Transverse colon (tissue), 4 donors: ENCODE data around the gene DCDC2C.

Experiments used
- EP300 ChIP-seq: sonication (generic); formaldehyde crosslinking; IDR thresholded peaks from one replicate; pipeline ENCODE4 v1.6.1; 2017; ENCODE audit warnings: antibody characterized with exemption, low read depth
- POLR2A ChIP-seq: fragments of 450-650 bp; IDR thresholded peaks from one replicate; pipeline ENCODE4 v1.6.1; 2016; ENCODE audit warnings: antibody characterized with exemption, mild to moderate bottlenecking, moderate library complexity
- POLR2AphosphoS5 ChIP-seq, 3 donors: sonication (generic); formaldehyde crosslinking; IDR thresholded peaks; one replicate each; pipeline ENCODE4 v1.6.1; 2016; ENCODE audit warnings: antibody characterized with exemption in 3 of 3
- TF ChIP-seq, protein P1 (sequence below), 5 experiments: fragments of 200-600 bp in 3 of 5; fragments of 450-650 bp in 2 of 5; sonication (generic) in 3 of 5; IDR thresholded peaks; 1 replicate in 2 of 5; 2 replicates in 3 of 5; pipeline ENCODE4 v1.5.1; 2016 to 2017; ENCODE audit warnings: antibody characterized with exemption in 5 of 5, inconsistent platforms in 3 of 5, mild to moderate bottlenecking in 2 of 5, moderate library complexity in 1 of 5

DNA sequence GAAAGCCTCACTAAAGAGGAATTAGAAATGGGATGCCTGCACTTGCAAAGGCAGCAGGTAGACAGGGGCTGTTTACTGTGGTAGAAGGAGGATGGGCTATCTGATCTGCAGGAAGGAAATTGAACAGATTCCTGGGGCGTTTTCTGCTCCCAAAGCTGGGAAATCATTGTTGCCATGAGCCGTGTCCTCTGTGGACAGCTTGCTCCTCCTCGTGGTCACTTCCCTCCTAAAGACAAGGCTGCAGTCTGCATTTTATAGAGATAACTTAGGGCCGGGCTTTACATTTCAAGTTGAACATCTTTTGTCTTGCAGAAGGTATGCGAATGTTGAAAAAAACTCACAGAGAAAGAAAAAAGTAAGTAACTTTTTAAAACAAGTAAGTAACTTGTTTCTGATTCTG lies 50.9 kb downstream of the DCDC2C start:
- TF ChIP-seq, protein P1, sequence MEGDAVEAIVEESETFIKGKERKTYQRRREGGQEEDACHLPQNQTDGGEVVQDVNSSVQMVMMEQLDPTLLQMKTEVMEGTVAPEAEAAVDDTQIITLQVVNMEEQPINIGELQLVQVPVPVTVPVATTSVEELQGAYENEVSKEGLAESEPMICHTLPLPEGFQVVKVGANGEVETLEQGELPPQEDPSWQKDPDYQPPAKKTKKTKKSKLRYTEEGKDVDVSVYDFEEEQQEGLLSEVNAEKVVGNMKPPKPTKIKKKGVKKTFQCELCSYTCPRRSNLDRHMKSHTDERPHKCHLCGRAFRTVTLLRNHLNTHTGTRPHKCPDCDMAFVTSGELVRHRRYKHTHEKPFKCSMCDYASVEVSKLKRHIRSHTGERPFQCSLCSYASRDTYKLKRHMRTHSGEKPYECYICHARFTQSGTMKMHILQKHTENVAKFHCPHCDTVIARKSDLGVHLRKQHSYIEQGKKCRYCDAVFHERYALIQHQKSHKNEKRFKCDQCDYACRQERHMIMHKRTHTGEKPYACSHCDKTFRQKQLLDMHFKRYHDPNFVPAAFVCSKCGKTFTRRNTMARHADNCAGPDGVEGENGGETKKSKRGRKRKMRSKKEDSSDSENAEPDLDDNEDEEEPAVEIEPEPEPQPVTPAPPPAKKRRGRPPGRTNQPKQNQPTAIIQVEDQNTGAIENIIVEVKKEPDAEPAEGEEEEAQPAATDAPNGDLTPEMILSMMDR (IDR thresholded peaks at IDR 0.05): no peak
- no peak for TF ChIP-seq POLR2A
- no peak for TF ChIP-seq POLR2AphosphoS5 (IDR thresholded peaks at IDR 0.05)
- TF ChIP-seq EP300: no peak
